Epithelial cell of proximal tubule (primary cell): ENCODE data around the gene DCTD. TPM values are rescaled to one million over a fixed set of nuclear protein-coding genes. Genes with fewer than 3 reads are reported as not detected.
A peak's percentile ranks its signal among the peaks of the same experiment; 100 is the strongest.

Experiments used
- DNase-seq: peaks from one replicate; pipeline ENCODE4 v3.0.0-alpha.2; 2011; ENCODE audit warnings: low read depth
- H3K4me3 ChIP-seq: 2 replicates; pipeline ENCODE4 v1.5.1; 2011; ENCODE audit warnings: low read depth, mild to moderate bottlenecking, low read length
- CTCF ChIP-seq: conservative IDR thresholded peaks from 2 replicates; pipeline ENCODE4 v1.5.1; 2012; ENCODE audit warnings: low read depth, mild to moderate bottlenecking, low read length
- total RNA-seq: library from RNA; depleted of rRNA; stranded (reverse); fragments of >200 nt; gene quantifications from 2 replicates; pipeline ENCODE4 v1.2.3, GENCODE V29; 2015

The DCTD gene
- 84.2 and 86.3 TPM in 2 replicates for total RNA-seq

- no peak for DNase-seq
These were observed at the start of gene DCTD for GRCh38 chr4:182917182-182918043. Gene DCTD, minus strand, starts transcription at chr4:182917386. Its CDS starts 1,818 bp downstream, at chr4:182915568.

DNA sequence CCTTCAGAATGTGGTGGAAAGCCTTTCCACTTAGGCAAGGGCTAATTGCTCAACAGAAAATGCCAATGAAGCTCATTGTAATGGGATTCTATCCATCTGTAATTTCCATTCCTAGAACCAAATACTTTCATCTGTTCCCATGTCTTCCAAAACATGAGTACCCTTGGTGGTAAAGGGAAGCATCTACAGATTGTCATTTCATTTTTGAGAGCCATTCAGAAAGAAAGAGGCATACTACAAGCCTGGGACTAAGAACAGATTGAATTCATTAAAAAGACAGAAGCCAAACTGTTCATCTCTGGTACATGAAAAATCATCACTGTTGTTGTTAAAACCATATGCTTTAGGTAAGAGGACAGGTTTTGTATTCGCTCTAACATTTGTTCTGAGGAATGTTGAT, 43.6 kb upstream of the DCTD start:
- H3K4me3 ChIP-seq: no peak overlapping the region
- no peak for DNase-seq
- no peak for TF ChIP-seq CTCF

More at GRCh38 chr4:182917182-182918043, at the start of gene DCTD:
- H3K4me3 ChIP-seq: peak within 1 kb of the TSS; percentile 82
- peak; percentile 41 for TF ChIP-seq CTCF

GRCh38 chr4:182960228-182960627, 43.0 kb upstream of the DCTD start:
- DNase-seq: no peak
- H3K4me3 ChIP-seq: no peak overlapping the region
- TF ChIP-seq CTCF: no peak

DNA sequence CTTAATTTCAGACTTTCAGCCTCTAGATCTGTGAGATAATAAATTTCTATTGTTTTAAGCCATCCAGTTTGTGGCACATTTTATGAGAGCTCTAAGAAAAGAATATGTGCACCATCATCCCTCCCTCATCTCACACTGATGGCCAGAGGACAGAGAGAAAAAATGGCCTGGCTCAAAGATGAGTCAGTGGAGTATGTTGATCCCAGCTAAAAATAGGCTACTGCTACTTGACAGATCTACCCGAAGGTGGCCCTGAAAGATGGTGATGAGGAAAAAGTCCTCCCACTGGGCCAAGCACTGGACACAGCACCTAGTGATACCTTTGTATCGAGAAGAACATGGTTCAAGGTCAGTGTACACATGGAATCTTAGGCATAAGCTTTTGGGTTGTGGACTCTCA, 38.2 kb upstream of the DCTD start:
- no peak for TF ChIP-seq CTCF
- DNase-seq: no peak
- no peak overlapping the region for H3K4me3 ChIP-seq

- no peak overlapping the region for H3K4me3 ChIP-seq
- DNase-seq: no peak
- no peak for TF ChIP-seq CTCF
These were observed 27.5 kb upstream of the DCTD start for GRCh38 chr4:182944484-182945213.

- no peak for DNase-seq
- no peak for TF ChIP-seq CTCF
- H3K4me3 ChIP-seq: no peak overlapping the region
These were observed 22.5 kb upstream of the DCTD start for GRCh38 chr4:182939680-182940079.
